GM12878 (cell line): ENCODE data around the gene MARCHF10. TPM values are rescaled to one million over a fixed set of nuclear protein-coding genes. Genes with fewer than 3 reads are reported as not detected.

Experiments
- ATAC-seq: fragments of 200-7000 bp; cut with Tn5 transposase; 3 replicates; pipeline ENCODE4 v1.9.1; 2020; ENCODE audit warnings: mild to moderate bottlenecking, moderate library complexity
- Bru-seq: library from RNA; stranded (reverse); fragments of 400-500 nt; gene quantifications from one replicate; lab custom pipeline; 2021; lab: Mats Ljungman, UMichigan
- BruChase-seq, 2 experiments: library from RNA; stranded (reverse); fragments of 400-500 nt; gene quantifications; one replicate each; lab custom pipeline; 2021; lab: Mats Ljungman, UMichigan
- BruUV-seq: library from RNA; stranded (reverse); fragments of 400-500 nt; replicated peaks from 2 replicates; lab custom pipeline; 2021; lab: Mats Ljungman, UMichigan
- CTCF ChIA-PET: fragments of 300-600 bp; sonication (Branson Sonifier 250); formaldehyde crosslinking; extraction: SDS; loops from one replicate; lab custom pipeline; 2021; ENCODE audit warnings: inconsistent platforms; lab: Yijun Ruan, JAX
- POLR2A ChIA-PET: fragments of 350-600 bp; formaldehyde crosslinking; extraction: SDS; loops from one replicate; lab custom pipeline; 2021; ENCODE audit warnings: inconsistent platforms; lab: Charles Lee
- RAD21 ChIA-PET: fragments of 300-600 bp; sonication (Branson Sonifier 250); formaldehyde crosslinking; loops from one replicate; lab custom pipeline; 2023; ENCODE audit warnings: antibody characterized with exemption; ENCODE audit not compliant: unreplicated experiment; lab: Charles Lee
- SMC1A ChIA-PET: fragments of 300-600 bp; sonication (Branson Sonifier 250); formaldehyde crosslinking; loops from one replicate; lab custom pipeline; 2023; ENCODE audit not compliant: unreplicated experiment, uncharacterized antibody; lab: Charles Lee
- DNase-seq: peaks from one replicate; pipeline ENCODE4 v3.0.0-alpha.2; 2011; ENCODE audit warnings: low read depth, low spot score
- FAIRE-seq: peaks from 3 replicates; lab custom pipeline; 2011; peaks lifted over from hg19 to GRCh38; lab: Jason Lieb, UNC
- H2AFZ ChIP-seq: 2 replicates; pipeline ENCODE4 v1.6.0; 2011; ENCODE audit warnings: low read depth, low read length, control low read depth; ENCODE audit not compliant: control insufficient read depth
- H3K27ac ChIP-seq: 2 replicates; pipeline ENCODE4 v1.5.1; 2011; ENCODE audit warnings: control low read depth; ENCODE audit not compliant: control insufficient read depth, insufficient read depth
- H3K27me3 ChIP-seq, 2 experiments: replicated peaks in 1 of 2; 2 replicates each; pipeline versions ENCODE4 v1.6.0 to v1.6.1; 2011; ENCODE audit warnings: low read length in 1 of 2; ENCODE audit not compliant: control insufficient read depth in 2 of 2, insufficient read depth in 2 of 2
- H3K36me3 ChIP-seq, 2 experiments: 2 replicates each; pipeline ENCODE4 v1.5.1; 2011; ENCODE audit warnings: low read length in 1 of 2; ENCODE audit not compliant: control insufficient read depth in 2 of 2, insufficient read depth in 2 of 2
- H3K4me1 ChIP-seq: 2 replicates; pipeline ENCODE4 v1.6.1; 2011; ENCODE audit warnings: mild to moderate bottlenecking, low read length, moderate library complexity, mixed read lengths; ENCODE audit not compliant: control insufficient read depth, insufficient read depth
- H3K4me2 ChIP-seq: 2 replicates; pipeline ENCODE4 v1.6.0; 2011; ENCODE audit warnings: control low read depth; ENCODE audit not compliant: control insufficient read depth, insufficient read depth
- H3K4me3 ChIP-seq: fragments of 200-600 bp; sonication (generic); 2 replicates; pipeline ENCODE4 v1.5.1; 2016
- H3K79me2 ChIP-seq: 2 replicates; pipeline ENCODE4 v1.6.0; 2011; ENCODE audit warnings: low read length; ENCODE audit not compliant: control insufficient read depth, insufficient read depth
- H3K9ac ChIP-seq: 2 replicates; pipeline ENCODE4 v1.8.0; 2011; ENCODE audit warnings: low read length, control low read depth, mixed read lengths; ENCODE audit not compliant: control insufficient read depth, insufficient read depth
- H3K9me3 ChIP-seq: replicated peaks from 3 replicates; pipeline ENCODE4 v1.5.1; 2011; ENCODE audit warnings: mild to moderate bottlenecking, low read length; ENCODE audit not compliant: control insufficient read depth, insufficient read depth
- H4K20me1 ChIP-seq: 2 replicates; pipeline ENCODE4 v1.6.0; 2011; ENCODE audit not compliant: control insufficient read depth, insufficient read depth
- ASH2L ChIP-seq: fragments of 300-600, 200-600 bp; sonication (generic); IDR thresholded peaks from 2 replicates; pipeline ENCODE4 v1.6.1; 2017; ENCODE audit warnings: low read depth, mild to moderate bottlenecking, borderline replicate concordance
- EGR1 ChIP-seq, 2 experiments: IDR thresholded peaks; 1 replicate in 1 of 2; 2 replicates in 1 of 2; pipeline ENCODE4 v1.6.1; 2011 to 2012; ENCODE audit warnings: low read depth in 2 of 2, low read length in 2 of 2, borderline replicate concordance in 1 of 2, mild to moderate bottlenecking in 1 of 2, moderate library complexity in 1 of 2
- WGBS: methylation state at CpG from one replicate; pipeline ENCODE4 v1.1.6; 2016; ENCODE audit warnings: low lambda C conversion rate; ENCODE audit not compliant: insufficient replicate concordance, insufficient coverage; ENCODE audit errors: missing lambda C conversion rate; 5-methylcytosine and 5-hydroxymethylcytosine counted together
- in situ Hi-C: fragments of 300-500 bp; cut with MboI; formaldehyde crosslinking; loops from 9 replicates; pipeline ENCODE4 v1.14.3; 2018; ENCODE audit warnings: mixed read lengths
- intact Hi-C: fragments of 100-400 bp; cut with micrococcal nuclease; formaldehyde crosslinking; loops from one replicate; pipeline ENCODE4 v1.14.2; 2022; ENCODE audit not compliant: unreplicated experiment
- long read RNA-seq, 2 experiments: library from polyadenylated mRNA; unstranded; transcript quantifications; one replicate each; pipeline ENCODE4 v2.0.0, GENCODE V29; 2019 to 2020
- polyA minus RNA-seq, 3 experiments: library from RNA; depleted of rRNA, polyadenylated mRNA; stranded (reverse); fragments of >200 nt; gene quantifications; 2 replicates each; pipeline ENCODE4 v1.2.3, GENCODE V29; 2011
- polyA plus RNA-seq, 11 experiments: library from polyadenylated mRNA; depleted of rRNA in 4 of 11; unstranded in 6 of 11; stranded (reverse) in 5 of 11; fragments of >200 nt; fragmentation: Nextera tagmentation in 4 of 11; fragmentation: Illumina TruSeq in 1 of 11; extraction: Ambion mirVana in 4 of 11; extraction: Trizol in 1 of 11; gene quantifications; 1 replicate in 1 of 11; 2 replicates in 10 of 11; pipeline versions ENCODE4 v1.2.1 to v1.2.3, GENCODE V29; 2011 to 2016; ENCODE audit warnings: inconsistent platforms in 2 of 11, missing spikeins in 2 of 11, low read depth in 1 of 11
- total RNA-seq, 4 experiments: library from RNA; depleted of rRNA in 3 of 4; stranded (reverse); fragments of >200 nt in 3 of 4; fragmentation: Illumina TruSeq in 1 of 4; extraction: Trizol in 1 of 4; gene quantifications; 2 replicates each; pipeline versions ENCODE4 v1.2.1 to v1.2.3, GENCODE V29; 2013 to 2021

MARCHF10 gene
- total RNA-seq (2013; cell fraction: nucleolus; rRNA removed), result not detected in 2 replicates
- total RNA-seq (2014; rRNA removed) (0.11 TPM in 1 of 2 replicates, not detected in the other), total RNA-seq (2014; rRNA removed; fragmentation: Illumina TruSeq; extraction: Trizol) (not detected in 2 replicates), total RNA-seq (2021) (not detected in 2 replicates), polyA plus RNA-seq (2011; rRNA removed) (not detected in 2 replicates), polyA plus RNA-seq (2014; fragmentation: Illumina TruSeq; extraction: Trizol) (not detected in 2 replicates), polyA plus RNA-seq (2014; fragmentation: Nextera tagmentation; extraction: Ambion mirVana) (not detected), polyA plus RNA-seq (2014; rRNA removed) (not detected in 2 replicates), polyA plus RNA-seq (2016; fragmentation: Nextera tagmentation; extraction: Ambion mirVana) (under 1 TPM in 1 of 2 experiments, not detected in 1; 0.24 TPM), polyA minus RNA-seq (2011; rRNA and poly(A)+ RNA removed) (not detected in 2 replicates), Bru-seq, nascent RNA (percentile 2 among the genes with signal in this experiment), BruChase-seq, experiment 1, labeled RNA remaining after a 6-hour chase (percentile 1 among the genes with signal in this experiment), BruChase-seq, experiment 2, labeled RNA remaining after a 2-hour chase (percentile 1 among the genes with signal in this experiment)
- polyA plus RNA-seq (2011; ENCODE audit: low read depth), result not detected
- polyA plus RNA-seq (2011; cell fraction: cytosol; rRNA removed), result not detected in 2 replicates
- polyA plus RNA-seq (2011; cell fraction: nucleus; rRNA removed), result 0.13 TPM in 1 of 2 replicates, not detected in the other
- polyA plus RNA-seq (2012), result not detected in 2 replicates
- not detected in 2 replicates for polyA minus RNA-seq (2011; cell fraction: cytosol; rRNA and poly(A)+ RNA removed)
- polyA minus RNA-seq (2011; cell fraction: nucleus; rRNA and poly(A)+ RNA removed), result not detected in 2 replicates
- long read RNA-seq, experiment 1, result 0 reads
- long read RNA-seq, experiment 2, result 0 reads

GRCh38 chr17:62807812-62808575 lies at the start of gene MARCHF10:
Gene MARCHF10, minus strand, starts transcription at chr17:62808314. Its CDS starts 6,579 bp downstream, at chr17:62801735.
- in situ Hi-C loops, result no loop called here
- TF ChIP-seq ASH2L, result no peak
- peak in 1 of 2 experiments; percentile 81; a peak in 1 of 3 replicates for TF ChIP-seq EGR1 (IDR thresholded peaks at IDR 0.05; ENCODE audit: borderline replicate concordance in 1 of 2, low read depth in 2 of 2, low read length in 2 of 2)
- Histone ChIP-seq H3K4me1 (no peaks in the 10 kb centered on the region), H3K79me2 (no peaks in the 10 kb centered on the region), H3K4me2 (no peak within 1 kb of the TSS), H3K27ac (no peak within 1 kb of the TSS), H3K9ac (no peak within 1 kb of the TSS), H4K20me1 (no peaks in the 10 kb centered on the region), H2AFZ (no peak within 1 kb of the TSS), H3K27me3 (peaks cover 0 to 3% of the 10 kb centered on the region in 2 experiments; a peak in 2 of 4 replicates), H3K36me3 (no peaks in the 10 kb centered on the region), H3K4me3 (no peak within 1 kb of the TSS), H3K9me3 (no peaks in the 10 kb centered on the region)
- ChIA-PET RAD21 (no interaction called here), CTCF (no interaction called here), SMC1A (no interaction called here), POLR2A (no interaction called here)
- 18% methylated on average over 25 of the region's 57 CpGs for WGBS
- ATAC-seq (no peak), DNase-seq (no peak), FAIRE-seq (no peak)
- no TSS peak for BruUV-seq
- intact Hi-C loops, result no loop called here
